Neural cell (in vitro differentiated cells): ENCODE measurements around the gene ARID1B.

Experiments
- CTCF ChIP-seq: fragments of 450-650 bp; IDR thresholded peaks from 2 replicates; pipeline ENCODE4 v1.5.1; 2014; ENCODE audit warnings: antibody characterized with exemption, mild to moderate bottlenecking, moderate library complexity; ENCODE audit not compliant: poor library complexity, severe bottlenecking
- EP300 ChIP-seq: fragments of 450-650 bp; conservative IDR thresholded peaks from 2 replicates; pipeline ENCODE4 v1.6.1; 2014; ENCODE audit warnings: antibody characterized with exemption, mild to moderate bottlenecking, moderate library complexity; ENCODE audit not compliant: poor library complexity, severe bottlenecking
- EZH2 ChIP-seq: fragments of 200-600, 300-800 bp; shearing (Covaris generic), sonication (generic); IDR thresholded peaks from 2 replicates; pipeline ENCODE4 v1.6.1; 2014; ENCODE audit warnings: antibody characterized with exemption, low read length, borderline replicate concordance, mild to moderate bottlenecking; ENCODE audit not compliant: insufficient read depth, poor library complexity, severe bottlenecking
- POLR2AphosphoS5 ChIP-seq: IDR thresholded peaks from 2 replicates; pipeline ENCODE4 v1.6.1; 2012
- RAD21 ChIP-seq: fragments of 450-650 bp; conservative IDR thresholded peaks from 2 replicates; pipeline ENCODE4 v1.6.1; 2014; ENCODE audit warnings: antibody characterized with exemption, mild to moderate bottlenecking, moderate library complexity
- REST ChIP-seq: IDR thresholded peaks from 2 replicates; pipeline ENCODE4 v1.6.1; 2012; ENCODE audit warnings: borderline replicate concordance
- SMC3 ChIP-seq: fragments of 450-650 bp; conservative IDR thresholded peaks from 2 replicates; pipeline ENCODE4 v1.6.1; 2014; ENCODE audit warnings: antibody characterized with exemption, mild to moderate bottlenecking, moderate library complexity; ENCODE audit not compliant: poor library complexity
- TAF1 ChIP-seq: IDR thresholded peaks from 2 replicates; pipeline ENCODE4 v1.6.1; 2012; ENCODE audit warnings: low read depth

- TF ChIP-seq CTCF (no peak), EZH2 (no peak), POLR2AphosphoS5 (peak; percentile 18), EP300 (no peak), REST (no peak), RAD21 (no peak), SMC3 (no peak), TAF1 (no peak)
Measured at GRCh38 chr6:156822747-156823206, 45.6 kb downstream of the ARID1B start.
